ENCODE data around the gene PITX2.

PITX2 gene

GRCh38 chr4:110636171-110636679 is 13.3 kb upstream of the PITX2 start:
- no peak for DNase-seq (ENCODE audit: low spot score)

- no peak for DNase-seq (ENCODE audit: low spot score)
Measured at GRCh38 chr4:110635163-110635865, 12.4 kb upstream of the PITX2 start.

- DNase-seq (ENCODE audit: low spot score), result no peak
Measured at GRCh38 chr4:110634350-110635162, 11.7 kb upstream of the PITX2 start.

- DNase-seq (ENCODE audit: low spot score), result no peak
Measured at GRCh38 chr4:110633358-110634341, 10.8 kb upstream of the PITX2 start.

GRCh38 chr4:110632506-110633357 is 9.9 kb upstream of the PITX2 start:
- peak; percentile 67 for DNase-seq (ENCODE audit: low spot score)

GRCh38 chr4:110631584-110632505 is 9.0 kb upstream of the PITX2 start:
- peak; percentile 92 for DNase-seq (ENCODE audit: low spot score)

- no peak for DNase-seq (ENCODE audit: low spot score)
Measured at GRCh38 chr4:110630688-110631402, 8.0 kb upstream of the PITX2 start.

GRCh38 chr4:110629780-110630687 is 7.2 kb upstream of the PITX2 start:
- DNase-seq (ENCODE audit: low spot score), result no peak

GRCh38 chr4:110629214-110629754 is 6.4 kb upstream of the PITX2 start:
- DNase-seq (ENCODE audit: low spot score), result peak; percentile 53

GRCh38 chr4:110628663-110629213 is 5.9 kb upstream of the PITX2 start:
- DNase-seq (ENCODE audit: low spot score), result peak; percentile 55

GRCh38 chr4:110627977-110628662 is 5.2 kb upstream of the PITX2 start:
- no peak for DNase-seq (ENCODE audit: low spot score)

- DNase-seq (ENCODE audit: low spot score), result no peak
Measured at GRCh38 chr4:110626532-110627153, 3.8 kb upstream of the PITX2 start.

- DNase-seq (ENCODE audit: low spot score), result peak; percentile 53
Measured at GRCh38 chr4:110625576-110626257, 2.8 kb upstream of the PITX2 start.

- DNase-seq (ENCODE audit: low spot score), result no peak
Measured at GRCh38 chr4:110624904-110625494, 2.1 kb upstream of the PITX2 start.

- no peak for DNase-seq (ENCODE audit: low spot score)
Measured at GRCh38 chr4:110624398-110624780, 1.5 kb upstream of the PITX2 start.
